ENCODE measurements around the gene AP2M1.

DNA sequence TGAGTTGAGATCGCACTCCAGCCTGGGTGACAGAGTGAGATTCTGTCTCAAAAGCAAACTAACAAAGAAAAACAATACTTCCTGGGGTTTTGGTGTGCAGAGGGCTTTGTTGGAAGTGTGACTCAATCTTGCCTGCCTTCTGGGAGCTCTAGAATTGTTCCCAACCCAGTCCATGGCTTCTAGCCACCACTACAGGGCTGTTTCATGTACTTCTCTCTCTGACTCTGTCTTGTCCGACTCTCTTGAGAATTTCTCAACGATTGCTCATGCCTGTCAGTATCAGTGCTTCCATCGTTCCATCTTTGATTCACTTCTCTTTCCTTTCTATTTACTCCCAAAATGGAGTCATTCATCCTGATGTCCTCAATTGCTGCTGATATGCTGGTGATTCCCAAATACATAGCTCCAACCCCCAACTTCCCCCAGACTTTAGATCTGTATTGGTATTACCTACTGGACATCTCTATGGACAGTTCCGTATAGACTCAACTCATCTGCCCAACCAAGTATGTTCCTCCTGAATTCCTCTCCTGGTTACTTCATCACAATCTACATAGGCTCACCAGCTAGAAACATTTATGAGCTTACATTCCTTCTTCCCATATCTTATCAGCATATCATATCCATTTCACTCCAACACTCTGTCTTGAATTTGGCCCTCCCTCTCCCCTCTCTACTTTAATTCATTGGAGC is 1.8 kb upstream of the AP2M1 start:
- TF ChIP-seq, protein P1, sequence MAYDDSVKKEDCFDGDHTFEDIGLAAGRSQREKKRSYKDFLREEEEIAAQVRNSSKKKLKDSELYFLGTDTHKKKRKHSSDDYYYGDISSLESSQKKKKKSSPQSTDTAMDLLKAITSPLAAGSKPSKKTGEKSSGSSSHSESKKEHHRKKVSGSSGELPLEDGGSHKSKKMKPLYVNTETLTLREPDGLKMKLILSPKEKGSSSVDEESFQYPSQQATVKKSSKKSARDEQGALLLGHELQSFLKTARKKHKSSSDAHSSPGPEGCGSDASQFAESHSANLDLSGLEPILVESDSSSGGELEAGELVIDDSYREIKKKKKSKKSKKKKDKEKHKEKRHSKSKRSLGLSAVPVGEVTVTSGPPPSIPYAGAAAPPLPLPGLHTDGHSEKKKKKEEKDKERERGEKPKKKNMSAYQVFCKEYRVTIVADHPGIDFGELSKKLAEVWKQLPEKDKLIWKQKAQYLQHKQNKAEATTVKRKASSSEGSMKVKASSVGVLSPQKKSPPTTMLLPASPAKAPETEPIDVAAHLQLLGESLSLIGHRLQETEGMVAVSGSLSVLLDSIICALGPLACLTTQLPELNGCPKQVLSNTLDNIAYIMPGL (CRISPR knock-in tag; IDR thresholded peaks at IDR 0.05; ENCODE audit: borderline replicate concordance): no peak
- TF ChIP-seq, protein P2, sequence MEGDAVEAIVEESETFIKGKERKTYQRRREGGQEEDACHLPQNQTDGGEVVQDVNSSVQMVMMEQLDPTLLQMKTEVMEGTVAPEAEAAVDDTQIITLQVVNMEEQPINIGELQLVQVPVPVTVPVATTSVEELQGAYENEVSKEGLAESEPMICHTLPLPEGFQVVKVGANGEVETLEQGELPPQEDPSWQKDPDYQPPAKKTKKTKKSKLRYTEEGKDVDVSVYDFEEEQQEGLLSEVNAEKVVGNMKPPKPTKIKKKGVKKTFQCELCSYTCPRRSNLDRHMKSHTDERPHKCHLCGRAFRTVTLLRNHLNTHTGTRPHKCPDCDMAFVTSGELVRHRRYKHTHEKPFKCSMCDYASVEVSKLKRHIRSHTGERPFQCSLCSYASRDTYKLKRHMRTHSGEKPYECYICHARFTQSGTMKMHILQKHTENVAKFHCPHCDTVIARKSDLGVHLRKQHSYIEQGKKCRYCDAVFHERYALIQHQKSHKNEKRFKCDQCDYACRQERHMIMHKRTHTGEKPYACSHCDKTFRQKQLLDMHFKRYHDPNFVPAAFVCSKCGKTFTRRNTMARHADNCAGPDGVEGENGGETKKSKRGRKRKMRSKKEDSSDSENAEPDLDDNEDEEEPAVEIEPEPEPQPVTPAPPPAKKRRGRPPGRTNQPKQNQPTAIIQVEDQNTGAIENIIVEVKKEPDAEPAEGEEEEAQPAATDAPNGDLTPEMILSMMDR (IDR thresholded peaks at IDR 0.05): no peak
- TF ChIP-seq RARB (CRISPR knock-in tag; IDR thresholded peaks at IDR 0.05): no peak
- TF ChIP-seq PHF8 (IDR thresholded peaks at IDR 0.05; ENCODE audit: borderline replicate concordance, low read depth): no peak
- TF ChIP-seq POLR2A (IDR thresholded peaks at IDR 0.05; ENCODE audit: low read length): no peak
- no peak for TF ChIP-seq RAD21 (conservative IDR thresholded peaks at IDR 0.05 in 1 of 2, IDR thresholded peaks at IDR 0.05 in 1 of 2)
- no peak for TF ChIP-seq EP300 (IDR thresholded peaks at IDR 0.05)
